Measurements from ENCODE around the gene TNKS2. TPM values are rescaled to one million over a fixed set of nuclear protein-coding genes. Genes with fewer than 3 reads are reported as not detected.

TNKS2 gene
- total and polyA plus RNA-seq, 3 donors from 2014 or later: 23.4 to 36.1 (median 31.3) TPM

- Histone ChIP-seq H3K36me3 (ENCODE audit: low read depth, missing control alignments) (no peaks in the 10 kb centered on the region), H3K27me3 (no peaks in the 10 kb centered on the region), H3K4me1 (no peaks in the 10 kb centered on the region), H3K27ac (no peak overlapping the region), H3K4me3 (no peak overlapping the region), H3K9me3 (no peaks in the 10 kb centered on the region)
- no peak for DNase-seq
- WGBS, 2 donors: 47 to 59% methylated on average over 1 of the region's 1 CpG
- TF ChIP-seq CTCF (IDR thresholded peaks at IDR 0.05) (no peak), POLR2A (IDR thresholded peaks at IDR 0.05) (no peak)
- intact Hi-C loops (cut with DNase I; ENCODE audit: low total_unique reads): no loop called here
Observed at GRCh38 chr10:91771907-91772306, 26.3 kb upstream of the TNKS2 start.

GRCh38 chr10:91772461-91772860 is 25.8 kb upstream of the TNKS2 start:
- Histone ChIP-seq H3K27ac (no peak overlapping the region), H3K4me3 (no peak overlapping the region), H3K9me3 (no peaks in the 10 kb centered on the region), H3K4me1 (no peaks in the 10 kb centered on the region), H3K36me3 (ENCODE audit: low read depth, missing control alignments) (no peaks in the 10 kb centered on the region), H3K27me3 (no peaks in the 10 kb centered on the region)
- 96% methylated on average over 2 of the region's 2 CpGs for WGBS, 2 donors
- TF ChIP-seq POLR2A (IDR thresholded peaks at IDR 0.05) (no peak), CTCF (IDR thresholded peaks at IDR 0.05) (no peak)
- intact Hi-C loops (cut with DNase I; ENCODE audit: low total_unique reads): no loop called here
- DNase-seq: no peak

GRCh38 chr10:91772869-91773268 is 25.4 kb upstream of the TNKS2 start:
- H3K4me3 ChIP-seq: no peak overlapping the region
- 78 to 94% methylated on average over 1 of the region's 1 CpG for WGBS, 2 donors
- intact Hi-C loops (cut with DNase I; ENCODE audit: low total_unique reads): no loop called here
- H3K9me3 ChIP-seq: no peaks in the 10 kb centered on the region
- H3K36me3 ChIP-seq (ENCODE audit: low read depth, missing control alignments): no peaks in the 10 kb centered on the region
- TF ChIP-seq CTCF (IDR thresholded peaks at IDR 0.05): no peak
- TF ChIP-seq POLR2A (IDR thresholded peaks at IDR 0.05): no peak
- no peak overlapping the region for H3K27ac ChIP-seq
- H3K27me3 ChIP-seq: no peaks in the 10 kb centered on the region
- H3K4me1 ChIP-seq: no peaks in the 10 kb centered on the region
- DNase-seq: no peak

GRCh38 chr10:91774571-91774970 is 23.7 kb upstream of the TNKS2 start:
- no peaks in the 10 kb centered on the region for H3K4me1 ChIP-seq
- 89 to 92% methylated on average over 2 of the region's 2 CpGs for WGBS, 2 donors
- TF ChIP-seq POLR2A (IDR thresholded peaks at IDR 0.05) (no peak), CTCF (IDR thresholded peaks at IDR 0.05) (no peak)
- H3K9me3 ChIP-seq: no peaks in the 10 kb centered on the region
- no peaks in the 10 kb centered on the region for H3K36me3 ChIP-seq (ENCODE audit: low read depth, missing control alignments)
- no peak overlapping the region for H3K4me3 ChIP-seq
- DNase-seq: no peak
- H3K27me3 ChIP-seq: no peaks in the 10 kb centered on the region
- no peak overlapping the region for H3K27ac ChIP-seq
- intact Hi-C loops (cut with DNase I; ENCODE audit: low total_unique reads): no loop called here

GRCh38 chr10:91775731-91776130 is 22.5 kb upstream of the TNKS2 start:
- Histone ChIP-seq H3K27ac (no peak overlapping the region), H3K9me3 (no peaks in the 10 kb centered on the region), H3K36me3 (ENCODE audit: low read depth, missing control alignments) (no peaks in the 10 kb centered on the region), H3K4me1 (no peaks in the 10 kb centered on the region), H3K27me3 (no peaks in the 10 kb centered on the region), H3K4me3 (no peak overlapping the region)
- TF ChIP-seq CTCF (IDR thresholded peaks at IDR 0.05) (no peak), POLR2A (IDR thresholded peaks at IDR 0.05) (no peak)
- DNase-seq: no peak
- intact Hi-C loops (cut with DNase I; ENCODE audit: low total_unique reads): no loop called here
- WGBS, 2 donors: 83% methylated on average over 2 of the region's 2 CpGs
